ENCODE data around the gene ZNF136.

DNA sequence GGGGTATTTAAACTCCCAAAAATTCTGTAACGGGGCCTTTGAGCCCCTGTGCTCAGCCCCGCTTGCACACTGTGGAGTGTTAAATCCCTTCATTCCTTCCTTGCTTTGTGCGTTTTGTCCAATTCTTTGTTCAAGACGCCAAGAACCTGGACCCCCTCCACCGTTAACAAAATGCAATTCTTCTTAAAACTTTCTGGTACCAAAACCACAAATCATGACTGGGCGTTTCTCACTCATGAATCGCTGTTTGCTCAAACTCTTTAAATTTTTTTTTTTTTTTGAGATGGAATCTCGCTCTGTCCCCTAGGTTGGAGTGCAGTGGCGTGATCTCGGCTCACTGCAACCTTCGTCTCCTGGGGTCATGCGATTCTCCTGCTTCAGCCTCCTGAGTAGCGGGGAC, 23.6 kb upstream of the ZNF136 start:
- TF ChIP-seq, protein P1, sequence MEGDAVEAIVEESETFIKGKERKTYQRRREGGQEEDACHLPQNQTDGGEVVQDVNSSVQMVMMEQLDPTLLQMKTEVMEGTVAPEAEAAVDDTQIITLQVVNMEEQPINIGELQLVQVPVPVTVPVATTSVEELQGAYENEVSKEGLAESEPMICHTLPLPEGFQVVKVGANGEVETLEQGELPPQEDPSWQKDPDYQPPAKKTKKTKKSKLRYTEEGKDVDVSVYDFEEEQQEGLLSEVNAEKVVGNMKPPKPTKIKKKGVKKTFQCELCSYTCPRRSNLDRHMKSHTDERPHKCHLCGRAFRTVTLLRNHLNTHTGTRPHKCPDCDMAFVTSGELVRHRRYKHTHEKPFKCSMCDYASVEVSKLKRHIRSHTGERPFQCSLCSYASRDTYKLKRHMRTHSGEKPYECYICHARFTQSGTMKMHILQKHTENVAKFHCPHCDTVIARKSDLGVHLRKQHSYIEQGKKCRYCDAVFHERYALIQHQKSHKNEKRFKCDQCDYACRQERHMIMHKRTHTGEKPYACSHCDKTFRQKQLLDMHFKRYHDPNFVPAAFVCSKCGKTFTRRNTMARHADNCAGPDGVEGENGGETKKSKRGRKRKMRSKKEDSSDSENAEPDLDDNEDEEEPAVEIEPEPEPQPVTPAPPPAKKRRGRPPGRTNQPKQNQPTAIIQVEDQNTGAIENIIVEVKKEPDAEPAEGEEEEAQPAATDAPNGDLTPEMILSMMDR (IDR thresholded peaks at IDR 0.05; ENCODE audit: poor library complexity, severe bottlenecking), result no peak
- TF ChIP-seq EZH2 (IDR thresholded peaks at IDR 0.05; ENCODE audit: borderline replicate concordance, insufficient read depth, low read length, poor library complexity, severe bottlenecking) (no peak), TAF1 (IDR thresholded peaks at IDR 0.05; ENCODE audit: low read depth) (no peak), SMC3 (conservative IDR thresholded peaks at IDR 0.05; ENCODE audit: poor library complexity) (no peak), EP300 (conservative IDR thresholded peaks at IDR 0.05; ENCODE audit: poor library complexity, severe bottlenecking) (no peak), MXI1 (conservative IDR thresholded peaks at IDR 0.05; ENCODE audit: poor library complexity, severe bottlenecking) (no peak), RAD21 (conservative IDR thresholded peaks at IDR 0.05) (no peak), POLR2AphosphoS5 (IDR thresholded peaks at IDR 0.05) (no peak)
- TF ChIP-seq, protein P2, sequence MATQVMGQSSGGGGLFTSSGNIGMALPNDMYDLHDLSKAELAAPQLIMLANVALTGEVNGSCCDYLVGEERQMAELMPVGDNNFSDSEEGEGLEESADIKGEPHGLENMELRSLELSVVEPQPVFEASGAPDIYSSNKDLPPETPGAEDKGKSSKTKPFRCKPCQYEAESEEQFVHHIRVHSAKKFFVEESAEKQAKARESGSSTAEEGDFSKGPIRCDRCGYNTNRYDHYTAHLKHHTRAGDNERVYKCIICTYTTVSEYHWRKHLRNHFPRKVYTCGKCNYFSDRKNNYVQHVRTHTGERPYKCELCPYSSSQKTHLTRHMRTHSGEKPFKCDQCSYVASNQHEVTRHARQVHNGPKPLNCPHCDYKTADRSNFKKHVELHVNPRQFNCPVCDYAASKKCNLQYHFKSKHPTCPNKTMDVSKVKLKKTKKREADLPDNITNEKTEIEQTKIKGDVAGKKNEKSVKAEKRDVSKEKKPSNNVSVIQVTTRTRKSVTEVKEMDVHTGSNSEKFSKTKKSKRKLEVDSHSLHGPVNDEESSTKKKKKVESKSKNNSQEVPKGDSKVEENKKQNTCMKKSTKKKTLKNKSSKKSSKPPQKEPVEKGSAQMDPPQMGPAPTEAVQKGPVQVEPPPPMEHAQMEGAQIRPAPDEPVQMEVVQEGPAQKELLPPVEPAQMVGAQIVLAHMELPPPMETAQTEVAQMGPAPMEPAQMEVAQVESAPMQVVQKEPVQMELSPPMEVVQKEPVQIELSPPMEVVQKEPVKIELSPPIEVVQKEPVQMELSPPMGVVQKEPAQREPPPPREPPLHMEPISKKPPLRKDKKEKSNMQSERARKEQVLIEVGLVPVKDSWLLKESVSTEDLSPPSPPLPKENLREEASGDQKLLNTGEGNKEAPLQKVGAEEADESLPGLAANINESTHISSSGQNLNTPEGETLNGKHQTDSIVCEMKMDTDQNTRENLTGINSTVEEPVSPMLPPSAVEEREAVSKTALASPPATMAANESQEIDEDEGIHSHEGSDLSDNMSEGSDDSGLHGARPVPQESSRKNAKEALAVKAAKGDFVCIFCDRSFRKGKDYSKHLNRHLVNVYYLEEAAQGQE (IDR thresholded peaks at IDR 0.05; ENCODE audit: borderline replicate concordance), result no peak

All from neural cell (in vitro differentiated cells).